Inflammatory macrophage treated with lipopolysaccharide for 1 hour (primary cell): ENCODE data around the gene PRKACB.

Experiments
- DNase-seq, 2 donors: peaks; one replicate each; pipeline ENCODE4 v3.0.0-alpha.2; 2020 to 2022

PRKACB gene

DNA sequence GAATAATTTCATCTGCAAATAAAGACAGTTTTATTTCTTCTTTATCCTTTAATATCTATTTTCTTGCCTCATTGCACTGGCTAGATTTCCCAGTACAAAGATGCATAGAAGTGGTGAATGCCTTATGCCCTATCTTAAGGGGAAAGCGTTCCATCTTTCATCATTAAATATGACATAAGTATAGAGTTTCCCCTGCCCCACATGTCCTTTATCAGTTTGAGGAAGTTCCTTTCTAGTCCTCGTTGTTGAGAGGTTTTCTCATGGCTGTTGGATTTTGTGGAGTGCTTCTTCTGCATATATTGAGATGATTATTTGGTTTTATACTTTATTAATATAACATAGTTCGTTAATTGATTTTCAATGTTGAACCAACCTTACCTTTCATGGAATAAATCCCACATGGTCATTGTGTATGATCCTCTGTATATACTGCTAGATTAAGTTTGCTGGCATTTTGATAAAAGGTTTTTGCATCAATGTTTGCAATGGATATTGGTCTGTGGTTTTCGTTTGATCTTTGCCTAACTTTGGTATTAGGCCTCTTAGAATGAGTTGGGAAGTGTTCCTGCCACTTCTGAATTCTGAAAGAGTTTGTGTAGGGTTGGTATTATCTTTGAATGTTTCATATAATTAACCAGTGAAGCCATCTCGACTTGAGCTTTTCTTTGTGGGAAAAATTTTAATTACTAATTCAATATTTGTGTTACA is 15.6 kb downstream of the PRKACB start:
- peak; percentile 85 to 88 for DNase-seq

DNA sequence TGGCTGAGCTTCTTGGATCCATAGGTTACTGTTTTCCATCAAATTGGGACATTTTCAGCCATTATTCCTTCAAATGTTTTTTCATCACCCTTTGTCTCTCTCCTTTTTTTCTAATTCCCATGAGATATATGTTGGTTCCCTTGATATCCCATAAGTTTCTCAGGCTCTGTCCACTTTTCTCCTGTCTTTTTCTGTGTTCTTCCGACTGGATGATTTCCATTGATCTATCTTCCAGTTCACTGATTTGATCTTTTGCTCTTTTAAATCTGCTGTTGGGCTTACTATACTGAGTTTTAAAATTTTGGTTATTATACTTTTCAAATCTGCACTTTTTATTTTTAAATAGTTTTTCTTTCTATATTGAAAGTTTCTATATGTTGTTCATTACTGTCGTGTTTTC is 18.2 kb downstream of the PRKACB start:
- no peak for DNase-seq

DNA sequence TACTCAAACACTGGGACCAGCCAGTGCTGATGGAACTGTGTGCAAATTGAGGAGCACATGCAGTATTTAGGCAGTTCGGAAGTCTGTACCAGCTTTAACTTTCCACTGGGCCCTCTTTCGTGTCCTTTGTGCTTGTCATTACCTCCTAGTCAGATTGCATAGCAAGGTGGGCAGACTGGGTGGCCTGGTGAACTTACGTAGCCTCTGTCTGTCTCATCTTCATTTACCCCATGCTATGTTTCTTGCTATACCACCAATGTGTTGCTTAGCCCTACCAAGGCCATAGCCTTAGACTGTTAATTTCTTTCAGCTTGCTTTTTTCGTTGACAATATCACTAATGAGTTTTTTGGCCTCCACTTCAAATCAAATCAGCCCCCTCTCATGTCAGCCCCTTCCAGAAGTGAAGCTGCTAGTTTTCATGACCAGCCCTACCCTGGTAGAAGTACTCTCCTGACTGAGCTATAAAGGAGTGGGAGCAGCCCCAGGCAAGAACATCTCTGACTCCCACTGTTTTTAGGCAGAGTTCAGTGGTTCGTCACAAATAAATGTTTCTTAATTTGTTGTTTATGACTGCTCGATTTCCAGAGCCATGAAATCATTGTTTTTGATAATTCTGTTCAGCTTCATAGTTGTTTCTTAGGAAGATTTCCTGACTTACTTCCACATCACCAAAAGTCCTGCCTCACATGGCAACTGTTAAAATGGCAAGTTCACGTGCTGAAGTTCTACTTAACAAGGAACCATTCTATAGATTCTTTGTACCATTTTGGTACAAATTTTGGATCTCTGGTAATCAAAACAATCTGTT is 19.3 kb downstream of the PRKACB start:
- DNase-seq = no peak

DNA sequence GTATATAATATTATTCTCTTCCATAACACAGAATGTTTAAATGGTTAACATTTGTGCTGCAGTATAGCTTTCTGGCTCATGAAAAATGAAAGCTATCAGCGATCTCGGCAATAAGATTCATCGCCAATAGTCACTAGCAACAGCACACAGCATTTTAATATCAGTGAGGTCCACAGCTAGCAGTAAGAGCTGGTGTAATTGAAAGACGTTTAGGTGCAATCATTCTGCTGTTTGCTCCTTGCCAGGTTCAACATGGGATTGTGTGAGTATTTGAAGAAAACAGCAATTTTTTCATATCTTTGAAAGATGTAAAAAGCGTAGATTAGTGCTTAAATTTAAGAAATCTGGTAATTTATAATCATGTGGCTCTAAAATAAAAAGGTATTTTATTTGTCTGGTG is 20.1 kb downstream of the PRKACB start:
- no peak for DNase-seq

DNA sequence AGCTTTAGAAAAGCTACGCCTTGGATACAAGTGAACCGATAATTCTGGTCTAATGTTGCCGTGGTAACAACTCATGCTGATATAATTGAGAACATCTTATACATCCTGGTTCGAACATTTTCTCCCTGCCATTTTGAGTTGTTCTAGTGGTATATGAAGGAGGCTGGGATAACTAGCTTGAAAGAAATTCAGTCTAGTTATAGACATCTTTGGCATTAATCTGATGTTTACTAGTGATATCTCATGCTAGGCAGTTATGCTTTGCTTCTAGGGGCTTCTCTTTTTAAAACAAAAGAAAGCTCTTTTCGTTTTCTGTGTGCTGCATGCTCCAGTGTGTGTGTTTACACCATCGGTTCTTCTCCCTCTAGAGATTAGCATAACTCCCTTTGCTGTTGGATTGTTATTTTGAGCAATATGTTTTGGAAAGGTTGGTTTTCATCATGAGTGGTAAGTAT is 20.5 kb downstream of the PRKACB start:
- no peak for DNase-seq

DNA sequence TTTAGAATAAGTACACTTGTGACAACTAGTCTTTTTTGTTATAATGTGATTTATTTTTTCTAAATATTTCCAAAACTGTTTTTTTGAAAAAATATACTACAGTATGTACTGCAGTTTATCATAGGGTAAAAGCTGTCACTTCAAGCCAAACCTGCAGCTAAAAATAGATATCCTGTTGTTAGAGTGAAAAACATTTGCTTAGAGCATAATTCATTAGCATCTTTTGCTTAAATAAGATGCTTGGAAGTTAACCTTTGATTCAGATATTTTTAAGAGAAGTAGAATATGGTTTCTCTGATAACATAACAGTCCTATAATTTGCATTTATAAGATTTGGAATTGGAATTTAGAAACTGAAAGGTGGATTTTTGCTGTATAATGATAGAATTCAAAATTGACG is 21.5 kb downstream of the PRKACB start:
- DNase-seq = no peak

DNA sequence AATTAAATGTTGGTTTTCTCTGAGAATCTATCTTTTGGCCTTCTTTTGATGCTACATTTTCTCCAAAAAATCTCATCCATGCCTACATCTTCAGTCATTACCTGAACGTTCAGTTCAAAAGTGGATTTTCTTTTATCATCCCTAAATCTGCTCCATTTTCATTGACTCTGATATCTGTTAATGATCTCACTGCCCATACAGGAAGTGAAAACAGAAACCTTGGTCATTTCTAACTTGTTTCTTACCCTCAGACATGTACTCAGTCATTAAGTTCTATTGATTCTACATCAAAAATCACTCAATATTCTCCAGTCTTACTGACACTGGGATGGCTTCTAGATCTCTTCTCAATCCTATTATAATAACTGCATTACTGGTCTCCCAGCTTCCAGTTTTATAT is 22.7 kb downstream of the PRKACB start:
- no peak for DNase-seq

DNA sequence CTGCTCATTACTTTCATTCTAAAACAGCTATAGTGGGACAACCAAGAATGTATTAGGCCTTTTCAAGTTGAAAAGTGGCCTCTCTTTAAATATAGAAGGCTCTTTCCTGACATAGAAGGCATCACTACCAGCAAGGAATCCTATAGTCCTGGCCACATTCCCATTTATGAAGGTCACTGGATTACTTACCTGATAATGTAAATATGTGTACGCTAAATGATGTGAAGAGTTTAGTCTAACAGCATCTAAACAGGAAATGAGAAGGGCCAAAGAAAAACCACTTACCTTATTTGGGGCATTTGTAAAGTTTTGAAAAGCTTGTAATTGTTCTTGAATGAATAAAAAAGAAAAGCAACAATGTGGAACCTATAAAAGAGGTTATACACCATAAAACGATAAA is 24.7 kb downstream of the PRKACB start:
- DNase-seq = no peak

DNA sequence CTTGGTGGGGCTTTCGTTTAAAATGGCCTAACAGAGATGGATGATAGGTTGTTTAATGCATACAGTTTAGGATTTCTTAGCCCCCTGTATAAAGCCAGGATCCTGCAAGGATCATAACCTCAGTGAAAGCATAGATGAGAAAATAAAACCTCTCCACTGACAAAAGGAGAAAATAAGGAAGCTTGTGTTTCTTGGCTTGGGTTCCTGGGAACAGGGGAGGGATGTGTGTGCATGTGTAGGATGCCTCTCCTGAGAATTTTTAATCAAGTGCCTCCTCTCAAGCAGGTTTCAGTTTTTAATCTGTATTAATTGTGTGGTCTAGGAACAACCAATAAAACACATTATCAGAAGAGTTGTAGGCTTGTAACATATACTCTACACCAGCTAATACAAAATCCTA is 26.1 kb downstream of the PRKACB start:
- DNase-seq = no peak

DNA sequence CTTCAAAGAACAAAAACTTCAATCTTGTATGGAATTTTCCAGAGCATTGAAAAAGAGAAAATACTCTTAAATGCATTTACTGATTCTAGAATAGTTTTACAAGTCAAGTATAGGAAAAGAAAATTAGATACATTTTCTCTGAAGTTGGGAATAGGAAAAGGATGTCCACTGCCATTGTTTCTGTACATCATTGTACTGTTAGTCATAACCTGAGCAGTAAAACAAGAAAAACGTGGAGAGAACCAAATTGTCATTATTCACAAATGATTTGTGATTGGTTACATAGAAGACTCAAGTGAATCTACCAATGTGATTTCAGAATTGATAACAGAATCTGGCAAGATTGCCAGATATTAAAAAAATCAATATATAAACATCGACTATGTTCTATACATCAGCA is 27.4 kb downstream of the PRKACB start:
- no peak for DNase-seq

DNA sequence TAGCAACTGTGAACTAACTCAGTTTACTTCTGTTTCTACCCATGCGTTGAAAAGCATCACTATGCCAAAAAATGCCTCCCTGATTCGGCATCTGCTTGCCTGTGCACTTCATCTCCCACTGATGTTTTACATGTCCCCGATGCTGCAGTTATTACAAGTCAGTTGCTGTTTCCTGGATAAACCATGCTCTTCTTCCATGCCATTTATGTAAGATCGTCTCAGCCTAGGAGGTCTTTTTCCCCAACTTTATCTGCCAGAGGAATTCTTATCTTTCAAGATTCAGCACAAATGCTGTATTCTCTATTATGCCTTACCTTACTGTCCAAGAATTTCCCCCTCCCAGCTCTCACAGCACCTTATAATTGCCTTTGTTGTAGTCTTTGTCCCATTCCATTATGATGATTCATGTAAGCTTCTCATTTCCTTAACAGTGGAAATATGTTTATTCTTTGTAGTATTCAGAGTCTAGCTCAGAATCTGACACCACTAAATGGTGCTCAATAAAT is 30.0 kb downstream of the PRKACB start:
- no peak for DNase-seq

DNA sequence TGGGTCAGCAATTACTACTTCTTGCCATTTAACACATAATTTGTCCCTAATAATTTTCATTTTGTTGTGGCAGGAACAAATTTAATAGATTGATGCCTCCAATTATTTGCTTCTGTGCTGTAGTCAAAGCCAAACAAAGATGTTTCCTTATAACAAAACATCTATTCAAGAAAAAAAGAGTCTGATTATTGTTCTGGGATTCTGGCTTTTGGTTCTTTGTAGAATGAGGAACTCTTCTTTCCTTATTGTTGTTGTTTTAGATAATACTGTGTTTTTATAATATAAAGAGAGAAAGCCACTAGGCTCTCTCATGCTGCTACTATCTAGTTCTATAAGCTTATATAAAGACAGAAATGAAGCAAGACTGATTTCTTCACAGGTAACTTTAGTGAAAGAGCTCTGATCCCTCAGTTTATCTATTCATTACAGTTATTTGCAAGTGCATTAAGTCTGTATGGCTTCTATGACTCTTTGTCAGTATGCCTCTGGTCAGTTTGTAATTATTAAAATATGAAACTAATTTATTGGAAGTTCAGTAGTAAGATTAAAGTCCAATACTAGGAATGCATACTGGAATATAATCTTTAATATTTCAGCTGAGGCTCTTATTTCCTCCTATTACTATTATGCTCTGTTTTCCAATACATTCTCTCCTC is 37.4 kb downstream of the PRKACB start:
- DNase-seq = no peak

DNA sequence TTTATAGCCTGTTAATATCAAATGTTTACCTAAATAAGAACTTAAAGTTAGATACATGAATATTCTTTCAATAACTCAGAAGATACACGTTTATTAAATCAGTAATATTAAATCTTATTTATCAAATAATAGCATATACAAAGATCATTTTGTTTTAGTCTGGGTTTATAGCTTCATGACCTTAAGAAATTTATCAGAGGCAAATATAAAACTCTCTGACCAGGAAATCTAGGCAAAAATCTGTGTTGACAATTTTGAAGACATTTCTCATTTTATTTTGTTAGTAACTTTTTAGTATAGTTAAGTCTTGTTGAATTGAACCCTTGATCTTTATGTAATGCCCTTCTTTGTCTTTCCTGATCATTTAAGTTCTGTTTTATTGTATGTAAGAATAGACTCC is 46.4 kb downstream of the PRKACB start:
- DNase-seq = no peak

DNA sequence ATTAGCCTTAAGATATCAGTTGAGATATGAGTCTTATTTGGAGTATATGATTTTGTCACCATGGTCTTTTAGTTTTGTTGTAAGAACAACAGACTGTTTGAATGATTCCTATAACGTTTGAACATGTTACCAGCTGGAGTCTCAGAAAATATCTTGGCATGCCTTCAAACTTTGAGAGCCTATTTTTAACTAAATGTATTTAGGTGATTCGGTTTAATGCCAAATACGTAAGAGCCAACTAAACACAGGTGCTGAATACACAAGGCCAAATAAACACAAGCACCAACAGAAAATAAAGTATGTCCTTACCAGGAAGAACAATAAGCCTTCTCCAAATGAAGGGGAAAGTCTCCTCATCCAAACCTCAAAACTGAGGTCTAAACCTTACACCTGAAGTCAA is 48.6 kb downstream of the PRKACB start:
- no peak for DNase-seq

DNA sequence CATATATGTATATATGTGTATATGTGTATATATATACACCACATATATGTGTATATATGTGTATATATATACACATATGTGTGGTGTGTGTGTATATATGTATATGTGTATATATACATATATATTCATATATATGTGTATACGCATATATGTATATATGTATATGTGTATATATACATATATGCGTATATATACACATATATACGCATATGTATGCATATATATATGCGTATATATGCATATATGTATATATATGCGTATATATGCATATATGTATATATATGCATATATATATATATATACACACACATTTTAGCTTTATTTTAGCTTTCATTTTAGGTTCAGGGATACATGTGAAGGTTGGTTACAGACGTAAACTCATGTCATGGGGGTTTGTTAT is 54.8 kb downstream of the PRKACB start:
- no peak for DNase-seq

DNA sequence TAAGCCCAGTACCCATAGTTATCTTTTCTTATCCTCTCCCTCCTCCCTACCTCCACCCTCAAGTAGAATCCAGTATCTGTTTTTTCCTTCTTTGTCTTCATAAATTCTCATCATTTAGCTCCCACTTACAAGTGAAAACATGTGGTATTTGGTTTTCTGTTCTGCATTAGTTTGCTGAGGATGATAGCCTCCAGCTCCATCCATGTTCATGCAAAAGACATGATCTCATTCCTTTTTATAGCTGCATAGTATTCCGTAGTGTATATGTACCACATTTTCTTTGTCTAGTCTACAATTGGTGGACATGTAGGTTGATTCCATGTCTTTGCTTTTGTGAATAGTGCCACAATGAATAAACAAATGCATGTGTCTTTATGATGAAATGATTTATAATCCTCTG is 55.2 kb downstream of the PRKACB start:
- DNase-seq = no peak

DNA sequence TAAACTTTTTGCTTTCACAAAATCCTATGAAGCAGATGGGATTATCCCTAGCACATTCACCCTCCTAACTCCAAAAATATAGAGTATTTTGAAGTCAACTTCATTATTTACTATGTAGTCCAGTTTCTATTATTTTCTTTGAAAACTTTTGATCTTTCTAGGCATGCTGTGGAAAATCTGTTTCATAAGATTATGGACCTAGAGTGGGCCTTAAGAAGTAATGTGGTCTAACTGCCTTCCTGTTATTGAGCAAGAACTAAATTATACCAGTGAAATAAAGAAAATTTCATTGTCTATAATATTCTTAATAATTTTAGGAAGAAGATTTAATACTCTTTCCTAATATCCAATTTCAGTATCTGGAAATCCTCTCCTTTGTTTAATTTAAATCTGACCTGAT is 58.1 kb downstream of the PRKACB start:
- no peak for DNase-seq

DNA sequence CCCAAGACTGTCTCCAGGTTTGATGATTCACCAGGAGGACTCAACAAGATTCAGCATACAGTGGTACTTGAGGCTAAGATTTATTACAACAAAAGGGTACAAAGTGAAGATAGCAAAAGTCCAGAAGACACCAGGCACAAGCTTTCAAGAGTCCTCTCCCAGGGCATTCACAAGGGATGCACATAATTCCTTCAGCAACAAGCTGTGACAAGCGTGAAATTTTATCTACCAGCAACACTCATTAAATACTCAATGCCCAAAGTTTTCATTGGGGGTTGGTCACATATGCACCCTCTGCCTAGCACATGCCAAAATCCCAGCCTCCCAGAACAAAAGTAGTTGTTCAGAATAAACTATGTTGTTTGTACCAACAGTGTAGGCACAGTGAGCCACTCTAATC is 62.3 kb downstream of the PRKACB start:
- DNase-seq = no peak

DNA sequence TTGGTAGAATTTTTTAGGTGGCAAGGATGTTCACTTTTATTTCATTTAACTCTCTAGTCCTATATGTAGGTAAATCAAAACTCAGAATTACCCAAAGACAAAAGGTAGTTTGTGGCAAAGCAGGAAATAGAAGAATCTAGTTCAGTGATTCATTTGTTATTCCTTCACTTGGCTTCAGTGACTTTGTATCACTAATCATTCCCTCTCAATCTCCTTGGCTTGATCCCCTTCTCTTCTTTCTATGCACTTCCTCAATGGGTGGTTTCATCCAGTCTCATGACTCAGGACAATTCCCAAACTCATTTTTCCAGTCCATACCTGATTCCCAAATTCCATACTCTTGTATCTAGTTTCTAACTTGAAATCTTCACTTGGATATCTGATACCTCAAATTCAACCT is 64.9 kb downstream of the PRKACB start:
- DNase-seq = no peak

DNA sequence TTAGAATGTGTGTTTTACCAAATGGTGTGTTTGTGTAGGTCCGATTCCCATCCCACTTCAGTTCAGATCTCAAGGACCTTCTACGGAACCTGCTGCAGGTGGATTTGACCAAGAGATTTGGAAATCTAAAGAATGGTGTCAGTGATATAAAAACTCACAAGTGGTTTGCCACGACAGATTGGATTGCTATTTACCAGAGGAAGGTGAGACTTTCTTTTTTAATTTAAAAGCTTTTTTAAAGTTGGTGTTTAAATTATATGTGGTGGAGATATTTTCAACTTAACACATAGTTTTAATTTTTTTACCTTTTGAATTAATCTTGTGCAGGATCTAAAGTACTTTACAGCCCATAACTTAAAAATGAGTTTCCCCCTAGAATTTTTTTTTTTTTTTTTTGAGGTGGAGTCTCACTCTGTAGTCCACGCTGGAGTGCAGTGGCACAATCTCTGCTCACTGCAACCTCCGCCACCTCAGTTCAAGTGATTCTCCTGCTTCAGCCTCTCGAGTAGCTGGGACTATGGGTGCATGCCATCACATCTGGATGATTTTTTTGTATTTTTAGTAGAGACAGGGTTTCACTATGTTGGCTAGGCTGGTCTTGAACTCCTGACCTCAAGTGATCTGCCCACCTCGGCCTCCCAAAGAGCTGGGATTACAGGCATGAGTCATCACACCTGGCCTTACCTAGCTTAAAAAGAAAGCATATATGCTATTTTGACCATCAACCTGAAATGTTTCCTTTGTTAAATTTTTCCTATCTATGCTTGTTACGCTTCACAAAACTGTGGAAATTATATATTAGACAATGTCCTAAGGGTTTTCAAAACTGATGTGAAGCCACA is 70.3 kb downstream of the PRKACB start:
- no peak for DNase-seq

DNA sequence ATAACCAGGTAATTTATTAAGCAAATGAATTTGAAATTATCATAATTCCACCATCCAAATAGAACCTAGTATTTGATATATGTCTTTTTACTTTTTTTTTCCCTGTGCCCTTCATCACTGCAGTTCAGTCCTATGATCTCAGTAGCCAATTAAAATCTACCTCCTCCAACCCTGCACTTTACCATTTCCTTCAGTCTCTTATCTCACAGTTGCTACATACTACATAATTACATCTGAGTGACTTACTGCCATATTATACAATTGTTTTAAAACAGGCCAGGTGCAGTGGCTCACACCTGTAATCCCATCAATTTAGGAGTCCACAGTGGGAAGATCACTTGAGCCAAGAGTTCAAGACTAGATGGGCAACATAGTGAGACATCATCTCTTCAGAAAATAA is 73.2 kb downstream of the PRKACB start:
- no peak for DNase-seq

DNA sequence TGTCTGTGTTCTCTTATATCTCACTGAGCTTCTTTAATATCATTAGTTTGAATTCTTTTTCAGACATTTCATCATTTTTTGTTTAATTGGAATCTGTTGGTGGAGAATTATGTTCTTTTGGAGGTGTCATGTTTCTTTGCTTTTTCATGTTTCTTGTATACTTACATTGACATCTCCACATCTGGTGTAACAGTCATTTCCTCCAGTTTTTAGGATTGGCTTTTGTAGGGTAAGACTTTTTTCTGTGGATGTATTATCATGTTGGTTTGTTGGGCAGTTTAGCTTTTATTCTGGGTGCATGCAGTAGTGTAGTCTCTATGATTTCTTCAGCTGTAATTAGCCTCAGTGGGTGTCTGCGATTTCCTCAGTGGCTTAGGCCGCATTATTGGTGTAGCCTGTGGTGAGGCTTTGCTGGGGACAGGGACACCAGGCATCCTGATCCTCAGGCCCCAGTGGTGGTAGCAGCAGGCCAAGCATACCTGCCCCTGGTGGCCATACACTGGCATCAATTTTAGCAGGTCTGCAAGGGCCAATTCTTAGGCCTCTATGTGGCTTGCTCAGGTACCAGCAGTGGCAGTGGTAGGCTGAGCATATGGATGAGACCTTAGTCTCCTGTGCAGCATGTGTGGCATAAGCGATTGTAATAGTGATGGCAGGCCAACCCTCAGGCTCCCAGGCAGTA is 79.8 kb downstream of the PRKACB start:
- no peak for DNase-seq
